NCI-H748 treated with DMSO at 0.1 percent for 48 hours (cell line): ENCODE results near the gene COX7A2L.

ENCODE experiments used
- DNase-seq: peaks from one replicate; lab custom pipeline; 2025; lab: John Stamatoyannopoulos, UW

The COX7A2L gene

DNA sequence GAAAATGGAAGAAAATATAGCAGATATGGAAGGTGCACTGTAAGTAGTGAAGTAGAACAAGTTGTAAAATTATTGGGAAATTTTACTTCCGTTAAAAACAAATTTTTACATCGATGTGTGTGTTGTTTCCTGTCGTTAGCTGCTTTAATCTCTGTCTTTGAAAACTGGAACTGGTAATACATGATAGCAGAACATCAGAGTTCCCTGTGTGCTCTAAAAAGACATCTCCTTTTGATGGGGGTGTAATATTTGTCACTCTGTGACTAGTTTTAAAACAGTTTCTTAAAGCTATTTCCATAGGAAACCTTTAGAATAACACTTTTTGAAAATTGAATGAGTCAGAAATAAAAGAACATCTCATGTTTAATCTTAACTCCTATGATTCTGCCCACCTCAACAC, 43.5 kb downstream of the COX7A2L start:
- DNase-seq = no peak

DNA sequence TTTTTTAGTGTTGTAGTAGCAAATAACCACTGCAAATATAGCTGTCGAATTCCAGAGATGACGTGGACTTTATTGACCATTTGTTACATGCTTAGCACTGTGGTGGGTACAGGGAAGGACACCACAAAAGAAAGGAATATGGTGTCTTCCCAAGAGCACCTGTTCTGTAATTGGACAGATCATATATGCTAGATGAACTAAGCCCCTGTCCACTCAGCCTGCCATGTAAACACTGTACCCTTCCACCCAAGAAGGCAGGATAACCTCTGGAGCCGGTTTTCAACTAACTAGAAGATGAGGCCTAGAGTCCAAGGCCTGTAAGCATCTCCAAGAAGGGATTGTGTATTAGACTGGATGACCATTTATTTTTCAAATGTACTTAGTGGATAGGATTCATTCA, 44.1 kb downstream of the COX7A2L start:
- no peak for DNase-seq

DNA sequence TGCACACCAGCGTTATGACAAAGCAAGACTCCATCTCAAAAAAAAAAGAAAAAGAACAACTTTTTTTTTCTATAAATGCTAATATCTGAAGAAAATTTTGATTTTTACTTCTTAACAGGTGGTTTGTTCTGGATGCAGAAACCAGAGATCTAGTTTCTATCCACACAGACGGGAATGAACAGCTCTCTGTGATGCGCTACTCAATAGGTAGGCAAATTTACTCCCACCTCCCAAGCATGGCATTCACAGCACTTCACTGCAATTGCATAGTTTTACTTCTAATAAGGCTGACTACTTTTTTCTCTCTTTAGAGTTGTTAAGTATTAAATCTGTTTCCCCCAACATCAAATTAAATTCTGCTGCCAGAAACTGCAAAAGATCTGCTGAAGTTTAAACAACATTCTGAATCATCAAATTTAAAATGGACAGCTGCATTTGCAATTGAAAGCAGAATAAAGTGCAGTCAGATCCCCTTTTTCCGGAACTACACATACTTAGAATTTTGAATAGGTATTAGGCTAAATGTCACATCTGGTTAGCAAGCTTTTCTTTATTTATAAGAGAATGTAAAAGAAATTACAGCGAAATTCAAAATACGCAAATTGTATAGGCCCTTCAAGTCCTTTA, 45.1 kb downstream of the COX7A2L start:
- no peak for DNase-seq

- DNase-seq = no peak
Measured at GRCh38 chr2:42314892-42315468, 46.0 kb downstream of the COX7A2L start.

DNA sequence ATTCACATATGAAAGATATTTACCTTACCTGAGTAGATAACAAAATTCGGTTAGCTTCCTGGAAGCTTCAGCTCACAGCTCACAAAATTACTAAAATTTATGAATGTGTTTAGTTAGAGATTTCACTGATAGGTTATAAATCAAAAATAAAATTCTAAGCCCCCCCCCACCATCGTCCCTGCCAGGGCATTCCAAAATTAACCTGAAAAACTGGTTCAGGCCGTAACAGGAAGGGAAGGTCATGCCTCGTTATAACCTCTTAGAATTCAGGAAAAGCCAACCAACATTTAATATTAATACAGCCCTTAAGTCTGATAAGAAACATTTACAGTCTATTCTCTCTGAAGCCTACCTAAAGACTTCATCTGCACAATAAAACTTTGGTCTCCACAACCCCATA, 48.9 kb downstream of the COX7A2L start:
- DNase-seq = no peak

DNA sequence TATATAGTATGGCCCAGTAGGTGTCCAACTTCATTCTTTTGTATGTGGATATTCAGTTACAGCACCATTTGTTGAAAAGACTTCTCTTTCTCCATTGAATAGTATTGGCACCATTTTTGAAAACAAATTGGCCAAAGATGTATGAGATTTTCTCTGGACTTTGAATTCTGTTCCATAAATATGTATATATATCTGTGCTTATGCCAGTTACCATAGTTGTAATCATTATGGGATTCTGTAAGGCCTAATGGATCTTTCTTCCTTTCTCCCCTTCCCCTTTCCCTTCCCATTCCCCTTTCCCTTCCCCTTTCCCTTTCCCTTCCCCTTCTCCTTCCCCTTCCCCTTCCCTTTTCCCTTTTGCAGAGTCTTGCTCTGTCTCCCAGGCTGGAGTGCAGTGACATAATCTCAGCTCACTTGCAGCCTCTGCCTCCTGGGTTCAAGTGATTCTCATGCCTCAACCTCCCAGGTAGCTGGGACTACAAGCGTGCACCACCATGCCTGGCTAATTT, 51.0 kb downstream of the COX7A2L start:
- DNase-seq = no peak

- DNase-seq = no peak
Measured at GRCh38 chr2:42309366-42309765, 51.7 kb downstream of the COX7A2L start.

- no peak for DNase-seq
Measured at GRCh38 chr2:42307180-42307579, 53.8 kb downstream of the COX7A2L start.

DNA sequence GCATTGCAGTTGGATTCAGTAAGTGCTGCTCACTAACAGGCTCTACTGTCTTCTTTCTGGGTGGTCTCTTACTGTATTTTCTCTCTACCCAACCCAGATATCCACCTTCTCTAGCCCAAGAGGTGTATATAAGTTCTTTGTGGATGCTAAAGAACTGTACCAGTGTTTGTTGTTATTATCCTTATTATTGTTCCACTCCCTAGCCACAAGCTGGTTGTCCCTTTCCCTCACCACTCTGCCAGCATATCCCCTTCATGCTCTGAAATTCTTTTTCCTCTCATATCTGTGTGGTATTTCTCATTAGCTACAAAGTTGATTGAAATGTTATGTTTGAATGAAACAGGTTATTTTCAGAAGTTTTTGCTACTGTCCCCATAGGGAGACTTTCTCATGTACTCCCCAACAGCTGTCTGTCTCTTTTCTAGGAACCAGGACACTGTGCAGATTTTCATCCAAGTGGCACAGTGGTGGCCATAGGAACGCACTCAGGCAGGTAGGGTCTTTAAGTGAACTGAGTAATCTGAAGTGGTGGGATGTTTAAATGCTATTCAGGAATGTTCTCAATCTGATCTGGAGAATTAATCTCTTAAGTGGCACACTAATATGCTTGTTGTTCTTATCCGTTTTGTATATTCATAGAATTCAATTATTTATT, 56.8 kb downstream of the COX7A2L start:
- DNase-seq = no peak

DNA sequence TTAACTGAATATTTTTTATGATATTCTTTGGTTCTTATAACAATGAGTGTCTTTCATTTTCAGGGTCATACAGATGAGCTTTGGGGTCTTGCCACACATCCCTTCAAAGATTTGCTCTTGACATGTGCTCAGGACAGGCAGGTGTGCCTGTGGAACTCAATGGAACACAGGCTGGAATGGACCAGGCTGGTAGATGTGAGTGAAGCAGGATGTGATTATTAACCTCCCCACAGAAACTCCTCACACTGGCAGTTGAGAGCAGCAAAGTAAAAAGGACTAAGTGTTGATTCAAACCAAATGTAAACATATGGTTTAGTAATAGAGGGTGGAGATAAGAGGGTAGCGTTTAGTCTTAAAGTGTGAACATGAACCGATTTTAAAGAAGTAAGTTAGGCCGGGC, 57.8 kb downstream of the COX7A2L start:
- no peak for DNase-seq

DNA sequence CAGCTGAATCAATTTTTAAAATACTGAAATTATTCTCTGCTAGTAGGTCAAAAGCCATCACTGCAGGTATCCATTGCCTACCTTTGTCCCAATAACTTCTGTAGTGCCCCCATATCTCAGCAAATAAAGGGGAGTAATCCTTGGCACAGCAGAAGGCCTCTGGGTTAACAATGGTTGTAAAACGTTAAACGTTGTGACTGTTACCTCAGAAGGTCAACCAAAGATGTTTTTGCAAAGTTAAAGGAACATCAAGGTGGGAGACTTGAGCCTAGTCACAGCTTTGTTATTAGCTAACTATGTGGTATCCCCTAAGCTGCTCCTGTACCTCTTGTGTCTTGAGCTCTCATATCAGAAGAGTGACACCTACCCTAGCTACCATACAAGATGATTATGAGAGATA, 60.5 kb downstream of the COX7A2L start:
- DNase-seq = no peak
